ENCODE measurements around the gene MLPH.

MLPH gene

GRCh38 chr2:237536617-237537016, 49.6 kb downstream of the MLPH start:
- H3K36me3 Mint-ChIP-seq (ENCODE audit: low read depth): no peaks in the 10 kb centered on the region
- H3K4me3 Mint-ChIP-seq: no peak overlapping the region
- H3K27me3 Mint-ChIP-seq: peaks cover 1% of the 10 kb centered on the region
- no peaks in the 10 kb centered on the region for H3K9me3 Mint-ChIP-seq
- H3K4me1 Mint-ChIP-seq (ENCODE audit: low read depth): no peaks in the 10 kb centered on the region
- H3K27ac Mint-ChIP-seq: no peak overlapping the region
- intact Hi-C loops (cut with micrococcal nuclease): no loop called here

GRCh38 chr2:237538001-237538720, 51.1 kb downstream of the MLPH start:
- H3K27me3 Mint-ChIP-seq: peaks cover 1% of the 10 kb centered on the region
- H3K4me3 Mint-ChIP-seq: no peak overlapping the region
- intact Hi-C loops (cut with micrococcal nuclease): no loop called here
- no peaks in the 10 kb centered on the region for H3K9me3 Mint-ChIP-seq
- no peaks in the 10 kb centered on the region for H3K36me3 Mint-ChIP-seq (ENCODE audit: low read depth)
- no peak overlapping the region for H3K27ac Mint-ChIP-seq
- no peaks in the 10 kb centered on the region for H3K4me1 Mint-ChIP-seq (ENCODE audit: low read depth)

- Mint-ChIP-seq H3K27me3 (peaks cover 1% of the 10 kb centered on the region), H3K36me3 (ENCODE audit: low read depth) (no peaks in the 10 kb centered on the region), H3K27ac (no peak overlapping the region), H3K4me1 (ENCODE audit: low read depth) (no peaks in the 10 kb centered on the region), H3K4me3 (no peak overlapping the region), H3K9me3 (no peaks in the 10 kb centered on the region)
- intact Hi-C loops (cut with micrococcal nuclease): no loop called here
Measured at GRCh38 chr2:237538901-237539300, 51.9 kb downstream of the MLPH start.

- H3K4me3 Mint-ChIP-seq: no peak overlapping the region
- H3K27ac Mint-ChIP-seq: no peak overlapping the region
- intact Hi-C loops (cut with micrococcal nuclease): no loop called here
- peaks cover 1% of the 10 kb centered on the region for H3K27me3 Mint-ChIP-seq
- H3K4me1 Mint-ChIP-seq (ENCODE audit: low read depth): no peaks in the 10 kb centered on the region
- H3K9me3 Mint-ChIP-seq: no peaks in the 10 kb centered on the region
- no peaks in the 10 kb centered on the region for H3K36me3 Mint-ChIP-seq (ENCODE audit: low read depth)
Measured at GRCh38 chr2:237539681-237540080, 52.6 kb downstream of the MLPH start.

- Mint-ChIP-seq H3K4me1 (ENCODE audit: low read depth) (no peaks in the 10 kb centered on the region), H3K27ac (no peak overlapping the region), H3K27me3 (peaks cover 1% of the 10 kb centered on the region), H3K9me3 (no peaks in the 10 kb centered on the region), H3K4me3 (no peak overlapping the region), H3K36me3 (ENCODE audit: low read depth) (no peaks in the 10 kb centered on the region)
- intact Hi-C loops (cut with micrococcal nuclease): no loop called here
Measured at GRCh38 chr2:237540223-237540775, 53.2 kb downstream of the MLPH start.

GRCh38 chr2:237540823-237541222, 53.8 kb downstream of the MLPH start:
- no peak overlapping the region for H3K27ac Mint-ChIP-seq
- intact Hi-C loops (cut with micrococcal nuclease): no loop called here
- H3K4me3 Mint-ChIP-seq: no peak overlapping the region
- no peaks in the 10 kb centered on the region for H3K4me1 Mint-ChIP-seq (ENCODE audit: low read depth)
- peaks cover 1% of the 10 kb centered on the region for H3K27me3 Mint-ChIP-seq
- no peaks in the 10 kb centered on the region for H3K9me3 Mint-ChIP-seq
- no peaks in the 10 kb centered on the region for H3K36me3 Mint-ChIP-seq (ENCODE audit: low read depth)

- intact Hi-C loops (cut with micrococcal nuclease): no loop called here
- Mint-ChIP-seq H3K36me3 (ENCODE audit: low read depth) (no peaks in the 10 kb centered on the region), H3K27ac (no peak overlapping the region)
Measured at GRCh38 chr2:237541243-237541642, 54.2 kb downstream of the MLPH start.

GRCh38 chr2:237542001-237542704, 55.1 kb downstream of the MLPH start:
- H3K36me3 Mint-ChIP-seq (ENCODE audit: low read depth): no peaks in the 10 kb centered on the region
- H3K27ac Mint-ChIP-seq: no peak overlapping the region
- intact Hi-C loops (cut with micrococcal nuclease): no loop called here

More at GRCh38 chr2:237541243-237541642, 54.2 kb downstream of the MLPH start:
- no peak overlapping the region for H3K4me3 Mint-ChIP-seq
- H3K27me3 Mint-ChIP-seq: peaks cover 2% of the 10 kb centered on the region
- H3K9me3 Mint-ChIP-seq: no peaks in the 10 kb centered on the region
- H3K4me1 Mint-ChIP-seq (ENCODE audit: low read depth): no peaks in the 10 kb centered on the region

GRCh38 chr2:237546040-237546875, 59.2 kb downstream of the MLPH start:
- H3K27ac Mint-ChIP-seq: no peak overlapping the region
- no peaks in the 10 kb centered on the region for H3K4me1 Mint-ChIP-seq (ENCODE audit: low read depth)

More at GRCh38 chr2:237542001-237542704, 55.1 kb downstream of the MLPH start:
- no peaks in the 10 kb centered on the region for H3K9me3 Mint-ChIP-seq
- no peaks in the 10 kb centered on the region for H3K4me1 Mint-ChIP-seq (ENCODE audit: low read depth)
- no peak overlapping the region for H3K4me3 Mint-ChIP-seq
- H3K27me3 Mint-ChIP-seq: peaks cover 4% of the 10 kb centered on the region

GRCh38 chr2:237546876-237547395, 59.9 kb downstream of the MLPH start:
- H3K4me1 Mint-ChIP-seq (ENCODE audit: low read depth): no peaks in the 10 kb centered on the region
- H3K4me3 Mint-ChIP-seq: no peak overlapping the region
- intact Hi-C loops (cut with micrococcal nuclease): no loop called here
- no peaks in the 10 kb centered on the region for H3K9me3 Mint-ChIP-seq
- H3K27ac Mint-ChIP-seq: no peak overlapping the region
- H3K36me3 Mint-ChIP-seq (ENCODE audit: low read depth): no peaks in the 10 kb centered on the region
- H3K27me3 Mint-ChIP-seq: peaks cover 12% of the 10 kb centered on the region

More at GRCh38 chr2:237546040-237546875, 59.2 kb downstream of the MLPH start:
- Mint-ChIP-seq H3K27me3 (peaks cover 10% of the 10 kb centered on the region), H3K9me3 (no peaks in the 10 kb centered on the region), H3K4me3 (no peak overlapping the region), H3K36me3 (ENCODE audit: low read depth) (no peaks in the 10 kb centered on the region)
- intact Hi-C loops (cut with micrococcal nuclease): no loop called here

- peaks cover 13% of the 10 kb centered on the region for H3K27me3 Mint-ChIP-seq
- intact Hi-C loops (cut with micrococcal nuclease): no loop called here
- H3K36me3 Mint-ChIP-seq (ENCODE audit: low read depth): no peaks in the 10 kb centered on the region
- H3K4me3 Mint-ChIP-seq: no peak overlapping the region
- no peak overlapping the region for H3K27ac Mint-ChIP-seq
- H3K4me1 Mint-ChIP-seq (ENCODE audit: low read depth): no peaks in the 10 kb centered on the region
- peaks cover 1% of the 10 kb centered on the region for H3K9me3 Mint-ChIP-seq
Measured at GRCh38 chr2:237547841-237548416, 60.9 kb downstream of the MLPH start.

- Mint-ChIP-seq H3K4me1 (ENCODE audit: low read depth) (no peaks in the 10 kb centered on the region), H3K4me3 (no peak overlapping the region), H3K27me3 (peaks cover 14% of the 10 kb centered on the region), H3K27ac (no peak overlapping the region), H3K36me3 (ENCODE audit: low read depth) (no peaks in the 10 kb centered on the region), H3K9me3 (peaks cover 7% of the 10 kb centered on the region)
- intact Hi-C loops (cut with micrococcal nuclease): no loop called here
Measured at GRCh38 chr2:237549216-237549615, 62.2 kb downstream of the MLPH start.

GRCh38 chr2:237549643-237550415, 62.8 kb downstream of the MLPH start:
- H3K4me3 Mint-ChIP-seq: no peak overlapping the region
- peaks cover 7% of the 10 kb centered on the region for H3K9me3 Mint-ChIP-seq
- intact Hi-C loops (cut with micrococcal nuclease): no loop called here
- peaks cover 14% of the 10 kb centered on the region for H3K27me3 Mint-ChIP-seq
- H3K36me3 Mint-ChIP-seq (ENCODE audit: low read depth): no peaks in the 10 kb centered on the region
- no peak overlapping the region for H3K27ac Mint-ChIP-seq
- no peaks in the 10 kb centered on the region for H3K4me1 Mint-ChIP-seq (ENCODE audit: low read depth)

Measured in dendritic cell treated with granulocyte-macrophage colony-stimulating factor and Interleukin-4, amounts not matched to agents 40 ng/mL and 50 ng/mL, for 4 days (primary cell).